Hematopoietic multipotent progenitor cell treated with erythropoietin and hydrocortisone succinate and interleukin-3 and kit ligand, for 8 days (in vitro differentiated cells): ENCODE measurements around the gene MGAT4A.

ENCODE experiments used
- DNase-seq: peaks from one replicate; pipeline ENCODE4 v3.0.0-alpha.2; 2015

The MGAT4A gene

DNA sequence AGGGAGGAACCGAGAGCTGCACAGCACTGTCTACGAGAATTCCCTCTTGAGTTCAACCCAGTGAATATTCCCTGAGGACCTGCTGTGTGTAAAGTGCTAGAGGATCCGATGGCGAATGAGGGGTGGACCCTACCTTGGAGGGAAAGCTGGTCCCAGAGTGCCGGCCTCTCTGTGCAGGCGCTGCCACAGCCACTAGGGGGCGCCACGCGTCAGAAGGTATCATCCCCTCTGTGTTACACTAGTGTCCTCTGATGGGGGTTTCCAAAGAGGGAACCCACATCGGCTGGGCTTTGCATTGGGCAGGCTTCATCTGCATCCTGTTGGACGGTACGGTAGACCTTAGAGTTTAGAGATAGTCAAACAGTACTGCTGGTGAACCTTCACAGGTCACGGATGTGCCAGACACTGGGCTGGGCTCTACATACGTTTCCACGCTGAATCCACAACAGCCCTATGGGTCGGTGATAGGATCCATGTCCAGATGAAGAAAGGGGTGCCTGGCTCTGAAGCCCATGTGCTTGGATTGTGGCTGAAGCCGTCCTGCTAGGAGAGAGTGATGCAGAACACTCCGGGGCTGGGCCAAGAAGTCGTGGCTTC lies 161.6 kb downstream of the MGAT4A start:
- peak; percentile 45 for DNase-seq
